MCF 10A (cell line): ENCODE measurements around the gene DAGLA. TPM values are rescaled to one million over a fixed set of nuclear protein-coding genes. Genes with fewer than 3 reads are reported as not detected.

Source experiments
- BruUV-seq: library from RNA; stranded (reverse); fragments of 400-500 nt; replicated peaks from 2 replicates; lab custom pipeline; 2021; lab: Mats Ljungman, UMichigan
- CTCF ChIA-PET: fragments of 300-600 bp; sonication (Branson Sonifier 250); formaldehyde crosslinking; extraction: SDS; loops from one replicate; lab custom pipeline; 2021; ENCODE audit warnings: antibody characterized with exemption, inconsistent platforms; lab: Yijun Ruan, JAX
- POLR2A ChIA-PET: fragments of 300-600, 350-650 bp; sonication (Branson Sonifier 250); formaldehyde crosslinking; extraction: SDS; loops from one replicate; lab custom pipeline; 2020; ENCODE audit warnings: antibody characterized with exemption, inconsistent platforms; lab: Yijun Ruan, JAX
- DNase-seq: peaks from one replicate; pipeline ENCODE4 v3.0.0-alpha.2; 2018; ENCODE audit not compliant: unreplicated experiment
- H3K27ac Mint-ChIP-seq: one replicate; pipeline ENCODE4 v1.8.0; 2022; ENCODE audit warnings: mild to moderate bottlenecking, low read depth, mixed read lengths; ENCODE audit not compliant: unreplicated experiment
- H3K27me3 Mint-ChIP-seq: one replicate; pipeline ENCODE4 v1.8.0; 2022; ENCODE audit warnings: mixed read lengths; ENCODE audit not compliant: insufficient read depth, unreplicated experiment
- H3K36me3 Mint-ChIP-seq: one replicate; pipeline ENCODE4 v1.8.0; 2022; ENCODE audit warnings: mild to moderate bottlenecking, moderate library complexity, mixed read lengths; ENCODE audit not compliant: insufficient read depth, unreplicated experiment
- H3K4me1 Mint-ChIP-seq: one replicate; pipeline ENCODE4 v1.8.0; 2022; ENCODE audit warnings: mixed read lengths; ENCODE audit not compliant: insufficient read depth, unreplicated experiment
- H3K4me3 Mint-ChIP-seq: one replicate; pipeline ENCODE4 v1.8.0; 2022; ENCODE audit warnings: mild to moderate bottlenecking, moderate library complexity, mixed read lengths; ENCODE audit not compliant: unreplicated experiment
- H3K9me3 Mint-ChIP-seq: one replicate; pipeline ENCODE4 v1.8.0; 2022; ENCODE audit warnings: mixed read lengths; ENCODE audit not compliant: unreplicated experiment
- CTCF ChIP-seq: fragments of 200-600 bp; IDR thresholded peaks from one replicate; pipeline ENCODE4 v1.8.0; 2022; ENCODE audit warnings: antibody characterized with exemption, mild to moderate bottlenecking; ENCODE audit not compliant: unreplicated experiment
- intact Hi-C: fragments of 100-400 bp; cut with micrococcal nuclease; formaldehyde crosslinking; loops from 2 replicates; pipeline ENCODE4 v1.14.1; 2022
- total RNA-seq: library from RNA; stranded (reverse); gene quantifications from 2 replicates; pipeline ENCODE4 v1.2.3, GENCODE V29; 2022

DAGLA gene
- total RNA-seq, 1 experiment from 2014 or later, result 1.5 TPM

GRCh38 chr11:61709572-61709971 lies 29.4 kb downstream of the DAGLA start:
- POLR2A ChIA-PET, result no interaction called here
- Mint-ChIP-seq H3K27me3 (peaks cover 4% of the 10 kb centered on the region), H3K36me3 (no peaks in the 10 kb centered on the region), H3K9me3 (no peaks in the 10 kb centered on the region), H3K4me1 (no peaks in the 10 kb centered on the region), H3K4me3 (no peak overlapping the region), H3K27ac (no peak overlapping the region)
- no peak for TF ChIP-seq CTCF
- DNase-seq, result no peak
- no TSS peak for BruUV-seq
- intact Hi-C loops, result no loop called here
- CTCF ChIA-PET, result interaction anchor here (0.6 to 1.8 kb wide), 6 partner anchors 24 to 81 kb away, joined by 3 to 6 read pairs (median 4); no protein-coding TSS in a partner anchor

GRCh38 chr11:61710019-61710418 lies 29.8 kb downstream of the DAGLA start:
- no peak for DNase-seq
- POLR2A ChIA-PET, result no interaction called here
- no peak for TF ChIP-seq CTCF
- CTCF ChIA-PET, result interaction anchor here (0.6 to 1.8 kb wide), 9 partner anchors 21 to 82 kb away, joined by 3 to 6 read pairs (median 4); no protein-coding TSS in a partner anchor
- H3K9me3 Mint-ChIP-seq, result no peaks in the 10 kb centered on the region
- H3K36me3 Mint-ChIP-seq, result no peaks in the 10 kb centered on the region
- no peaks in the 10 kb centered on the region for H3K4me1 Mint-ChIP-seq
- no peak overlapping the region for H3K27ac Mint-ChIP-seq
- no TSS peak for BruUV-seq
- H3K4me3 Mint-ChIP-seq, result no peak overlapping the region
- H3K27me3 Mint-ChIP-seq, result peaks cover 9% of the 10 kb centered on the region
- intact Hi-C loops, result no loop called here

- ChIA-PET POLR2A (no interaction called here), CTCF (interaction anchor here (0.5 to 1.8 kb wide), 2 partner anchors 36 to 752 kb away, joined by 3 to 4 read pairs; no protein-coding TSS in a partner anchor)
- no peak for DNase-seq
- H3K27ac Mint-ChIP-seq, result no peak overlapping the region
- no peaks in the 10 kb centered on the region for H3K4me1 Mint-ChIP-seq
- H3K9me3 Mint-ChIP-seq, result no peaks in the 10 kb centered on the region
- no peak for TF ChIP-seq CTCF
- no TSS peak for BruUV-seq
- H3K4me3 Mint-ChIP-seq, result no peak overlapping the region
- peaks cover 17% of the 10 kb centered on the region for H3K27me3 Mint-ChIP-seq
- intact Hi-C loops, result no loop called here
- no peaks in the 10 kb centered on the region for H3K36me3 Mint-ChIP-seq
Measured at GRCh38 chr11:61711037-61711436, 30.8 kb downstream of the DAGLA start.

- intact Hi-C loops, result no loop called here
- Mint-ChIP-seq H3K9me3 (no peaks in the 10 kb centered on the region), H3K4me1 (no peaks in the 10 kb centered on the region), H3K4me3 (no peak overlapping the region), H3K27me3 (peaks cover 22% of the 10 kb centered on the region), H3K27ac (no peak overlapping the region), H3K36me3 (no peaks in the 10 kb centered on the region)
- BruUV-seq, result no TSS peak
- DNase-seq, result no peak
- no peak for TF ChIP-seq CTCF
- ChIA-PET CTCF (interaction anchor here (1.8 kb wide), 1 partner anchor 36 kb away, joined by 4 read pairs; no protein-coding TSS in a partner anchor), POLR2A (no interaction called here)
Measured at GRCh38 chr11:61711498-61711897, 31.3 kb downstream of the DAGLA start.
